GM12891 (cell line): Measurements from ENCODE around the gene MYOC.

ENCODE experiments used
- DNase-seq: peaks from one replicate; pipeline ENCODE4 v3.0.0; 2011; ENCODE audit warnings: low spot score; ENCODE audit not compliant: insufficient read length
- FAIRE-seq: peaks from 2 replicates; lab custom pipeline; 2011; peaks lifted over from hg19 to GRCh38; lab: Jason Lieb, UNC
- PAX5 ChIP-seq: IDR thresholded peaks from 2 replicates; pipeline ENCODE4 v1.6.1; 2011; ENCODE audit warnings: low read length, moderate library complexity, mild to moderate bottlenecking; ENCODE audit not compliant: insufficient read depth, severe bottlenecking
- POLR2A ChIP-seq: IDR thresholded peaks from 2 replicates; pipeline ENCODE4 v1.6.1; 2011; ENCODE audit warnings: low read depth, low read length, control low read depth
- POLR2AphosphoS5 ChIP-seq: IDR thresholded peaks from 2 replicates; pipeline ENCODE4 v1.6.1; 2011; ENCODE audit warnings: low read depth, low read length, control low read depth
- POU2F2 ChIP-seq: IDR thresholded peaks from 2 replicates; pipeline ENCODE4 v1.6.1; 2011; ENCODE audit warnings: low read depth, mild to moderate bottlenecking, control low read depth, low read length, moderate library complexity
- SPI1 ChIP-seq: IDR thresholded peaks from 2 replicates; pipeline ENCODE4 v1.6.1; 2011; ENCODE audit warnings: low read depth, low read length, control low read depth
- TAF1 ChIP-seq: IDR thresholded peaks from 2 replicates; pipeline ENCODE4 v1.6.1; 2011; ENCODE audit warnings: low read depth, low read length, control low read depth

Gene MYOC

GRCh38 chr1:171588230-171588629 is 64.3 kb downstream of the MYOC start:
- no peak for DNase-seq
- FAIRE-seq, result no peak
- no peak for TF ChIP-seq TAF1
- TF ChIP-seq POU2F2, result no peak
- no peak for TF ChIP-seq SPI1
- TF ChIP-seq POLR2A, result no peak
- no peak for TF ChIP-seq POLR2AphosphoS5
- no peak for TF ChIP-seq PAX5

DNA sequence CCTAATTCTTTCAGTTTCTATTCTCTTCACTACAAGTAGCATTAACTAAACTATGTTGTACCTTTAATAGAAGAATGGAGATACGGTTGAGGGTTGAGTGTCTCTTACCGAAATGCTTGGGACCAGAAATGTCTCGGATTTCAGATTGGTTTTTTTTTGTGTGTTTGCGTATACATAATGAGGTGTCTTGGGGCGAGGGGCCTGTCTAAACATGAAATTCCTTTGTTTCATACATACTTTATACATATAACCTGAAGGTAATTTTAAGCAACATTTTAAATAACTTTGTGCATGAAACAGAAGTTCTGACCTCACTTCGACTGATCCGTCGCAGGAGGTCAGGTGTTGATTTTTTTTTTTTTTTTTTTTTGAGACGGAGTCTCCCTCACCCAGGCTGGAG is 66.8 kb downstream of the MYOC start:
- no peak for TF ChIP-seq PAX5
- no peak for TF ChIP-seq POLR2AphosphoS5
- TF ChIP-seq SPI1, result no peak
- TF ChIP-seq TAF1, result no peak
- no peak for TF ChIP-seq POLR2A
- no peak for TF ChIP-seq POU2F2
- FAIRE-seq, result no peak
- DNase-seq, result no peak
